ENCODE results near the gene SRRM5. TPM values are rescaled to one million over a fixed set of nuclear protein-coding genes. Genes with fewer than 3 reads are reported as not detected.
A peak's percentile ranks its signal among the peaks of the same experiment; 100 is the strongest.

The SRRM5 gene
- total and polyA plus RNA-seq, 2 of the 4 experiments (the other 2 are of a cell fraction): 0.10 TPM; not detected in 1

DNA sequence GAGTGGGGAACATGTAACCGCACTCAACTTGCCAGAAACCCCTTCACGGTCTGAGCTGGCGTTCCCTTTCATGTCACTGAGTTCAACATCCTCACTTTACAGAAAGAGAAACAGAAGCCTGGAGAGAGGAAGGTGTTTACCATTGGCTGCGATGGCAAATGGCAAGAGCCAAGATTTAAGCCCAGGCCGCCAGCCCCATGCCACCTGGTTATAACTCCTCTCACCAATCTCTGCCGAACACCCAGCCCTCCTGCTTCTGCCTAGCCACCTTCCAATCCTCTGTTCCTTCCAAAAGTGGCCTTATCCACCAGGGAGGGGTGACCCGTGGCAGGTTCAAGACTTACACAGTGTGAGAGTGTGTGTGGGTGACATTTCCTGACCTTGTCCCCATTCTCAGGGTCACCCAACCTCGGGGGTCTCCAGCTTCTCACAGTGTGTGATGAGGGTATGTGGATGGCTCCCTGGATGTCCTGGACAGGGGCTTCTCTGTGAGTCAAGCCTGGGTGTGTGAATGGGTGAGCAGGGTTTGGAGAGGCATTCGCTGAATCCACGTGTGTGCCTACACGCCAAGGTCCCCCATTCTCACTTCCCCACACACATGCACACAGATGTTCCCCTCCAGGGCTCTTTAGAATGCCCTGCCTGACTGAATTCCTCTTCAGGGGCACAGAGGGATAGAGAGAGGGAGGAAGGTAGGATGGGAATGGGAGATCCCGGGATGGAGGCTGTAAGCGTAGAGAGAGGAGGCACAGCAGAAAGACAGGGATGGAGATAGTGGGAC is 26.5 kb downstream of the SRRM5 start:
- no peak overlapping the region for H3K4ac ChIP-seq (ENCODE audit: low read depth, low read length)
- no peak overlapping the region for H3K27ac ChIP-seq (ENCODE audit: insufficient read depth, low read length)
- no peaks in the 10 kb centered on the region for H4K20me1 ChIP-seq (ENCODE audit: insufficient read depth, low read length)
- H2AK5ac ChIP-seq (ENCODE audit: low read depth, low read length): no peak overlapping the region
- BruUV-seq (replicated peaks): no TSS peak
- H3K9me3 ChIP-seq (ENCODE audit: control insufficient read depth, insufficient read depth, low read length): no peaks in the 10 kb centered on the region
- intact Hi-C loops (cut with micrococcal nuclease) (no loop called here), dilution Hi-C loops (cut with HindIII; ENCODE audit: low sequenced_read_pairs, unreplicated experiment) (no loop called here), in situ Hi-C loops (cut with MboI; ENCODE audit: low sequenced_read_pairs) (no loop called here)
- no peaks in the 10 kb centered on the region for H3K79me1 ChIP-seq (ENCODE audit: low read depth in 1 of 2, low read length in 2 of 2)
- no peak overlapping the region for H3K9ac ChIP-seq (ENCODE audit: low read depth, low read length)
- 52% methylated on average over 2 of the region's 13 CpGs; no CpG with 5 or more reads in 1 of the 2 experiments for WGBS, 2 experiments (ENCODE audit: extremely low coverage in 2 of 2, insufficient read length in 1 of 2)
- no peak for ATAC-seq (ENCODE audit: low read depth)
- no peak overlapping the region for H4K5ac ChIP-seq (ENCODE audit: low read depth, low read length)
- H4K8ac ChIP-seq (ENCODE audit: low read depth in 2 of 2, low read length in 2 of 2): no peak overlapping the region
- no peak overlapping the region for H2BK15ac ChIP-seq (ENCODE audit: low read depth, low read length)
- peak overlapping the region; percentile 66 for H2AK9ac ChIP-seq (replicated peaks; ENCODE audit: low read depth, low read length, poor library complexity)
- H3K27me3 ChIP-seq (ENCODE audit: control insufficient read depth, insufficient read depth, low read length): peaks cover 36% of the 10 kb centered on the region
- TF ChIP-seq, protein P1, sequence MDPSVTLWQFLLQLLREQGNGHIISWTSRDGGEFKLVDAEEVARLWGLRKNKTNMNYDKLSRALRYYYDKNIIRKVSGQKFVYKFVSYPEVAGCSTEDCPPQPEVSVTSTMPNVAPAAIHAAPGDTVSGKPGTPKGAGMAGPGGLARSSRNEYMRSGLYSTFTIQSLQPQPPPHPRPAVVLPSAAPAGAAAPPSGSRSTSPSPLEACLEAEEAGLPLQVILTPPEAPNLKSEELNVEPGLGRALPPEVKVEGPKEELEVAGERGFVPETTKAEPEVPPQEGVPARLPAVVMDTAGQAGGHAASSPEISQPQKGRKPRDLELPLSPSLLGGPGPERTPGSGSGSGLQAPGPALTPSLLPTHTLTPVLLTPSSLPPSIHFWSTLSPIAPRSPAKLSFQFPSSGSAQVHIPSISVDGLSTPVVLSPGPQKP (IDR thresholded peaks at IDR 0.05; ENCODE audit: borderline replicate concordance, low read depth, low read length): no peak
- TF ChIP-seq, protein P2, sequence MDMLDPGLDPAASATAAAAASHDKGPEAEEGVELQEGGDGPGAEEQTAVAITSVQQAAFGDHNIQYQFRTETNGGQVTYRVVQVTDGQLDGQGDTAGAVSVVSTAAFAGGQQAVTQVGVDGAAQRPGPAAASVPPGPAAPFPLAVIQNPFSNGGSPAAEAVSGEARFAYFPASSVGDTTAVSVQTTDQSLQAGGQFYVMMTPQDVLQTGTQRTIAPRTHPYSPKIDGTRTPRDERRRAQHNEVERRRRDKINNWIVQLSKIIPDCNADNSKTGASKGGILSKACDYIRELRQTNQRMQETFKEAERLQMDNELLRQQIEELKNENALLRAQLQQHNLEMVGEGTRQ (IDR thresholded peaks at IDR 0.05; ENCODE audit: low read depth, low read length): no peak
- TF ChIP-seq, protein P3, sequence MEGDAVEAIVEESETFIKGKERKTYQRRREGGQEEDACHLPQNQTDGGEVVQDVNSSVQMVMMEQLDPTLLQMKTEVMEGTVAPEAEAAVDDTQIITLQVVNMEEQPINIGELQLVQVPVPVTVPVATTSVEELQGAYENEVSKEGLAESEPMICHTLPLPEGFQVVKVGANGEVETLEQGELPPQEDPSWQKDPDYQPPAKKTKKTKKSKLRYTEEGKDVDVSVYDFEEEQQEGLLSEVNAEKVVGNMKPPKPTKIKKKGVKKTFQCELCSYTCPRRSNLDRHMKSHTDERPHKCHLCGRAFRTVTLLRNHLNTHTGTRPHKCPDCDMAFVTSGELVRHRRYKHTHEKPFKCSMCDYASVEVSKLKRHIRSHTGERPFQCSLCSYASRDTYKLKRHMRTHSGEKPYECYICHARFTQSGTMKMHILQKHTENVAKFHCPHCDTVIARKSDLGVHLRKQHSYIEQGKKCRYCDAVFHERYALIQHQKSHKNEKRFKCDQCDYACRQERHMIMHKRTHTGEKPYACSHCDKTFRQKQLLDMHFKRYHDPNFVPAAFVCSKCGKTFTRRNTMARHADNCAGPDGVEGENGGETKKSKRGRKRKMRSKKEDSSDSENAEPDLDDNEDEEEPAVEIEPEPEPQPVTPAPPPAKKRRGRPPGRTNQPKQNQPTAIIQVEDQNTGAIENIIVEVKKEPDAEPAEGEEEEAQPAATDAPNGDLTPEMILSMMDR (conservative IDR thresholded peaks at IDR 0.05; ENCODE audit: low read depth, low read length): no peak
- no peak for TF ChIP-seq BHLHE40 (IDR thresholded peaks at IDR 0.05; ENCODE audit: low read depth, low read length)
- no peak for TF ChIP-seq POLR2A (IDR thresholded peaks at IDR 0.05; ENCODE audit: low read depth, low read length)
- no peak for TF ChIP-seq CEBPB (IDR thresholded peaks at IDR 0.05; ENCODE audit: low read depth, low read length)
- TF ChIP-seq MAZ (IDR thresholded peaks at IDR 0.05; ENCODE audit: borderline replicate concordance, low read depth, low read length): no peak
- no peak for TF ChIP-seq CHD1 (IDR thresholded peaks at IDR 0.05; ENCODE audit: low read depth, low read length)
- no peak for TF ChIP-seq RCOR1 (IDR thresholded peaks at IDR 0.05; ENCODE audit: insufficient replicate concordance, low read length)
- TF ChIP-seq MXI1 (IDR thresholded peaks at IDR 0.05; ENCODE audit: borderline replicate concordance, low read depth, low read length): no peak
- no peak for TF ChIP-seq FOS (IDR thresholded peaks at IDR 0.05; ENCODE audit: low read depth, low read length)
- no peak for TF ChIP-seq RAD21 (IDR thresholded peaks at IDR 0.05; ENCODE audit: low read length)
- no peak for TF ChIP-seq MAFK (IDR thresholded peaks at IDR 0.05; ENCODE audit: low read depth, low read length)
- no peak for TF ChIP-seq NFE2L2 (IDR thresholded peaks at IDR 0.05; ENCODE audit: low read depth, low read length)
- TF ChIP-seq SMC3 (IDR thresholded peaks at IDR 0.05; ENCODE audit: low read depth, low read length): no peak
- TF ChIP-seq RFX5 (IDR thresholded peaks at IDR 0.05; ENCODE audit: low read depth, low read length): no peak
- H2BK20ac ChIP-seq (ENCODE audit: low read depth, low read length): no peak overlapping the region
- no peak overlapping the region for H3K14ac ChIP-seq (replicated peaks; ENCODE audit: low read depth, low read length)
- DNase-seq: no peak
- ChIA-PET POLR2A (ENCODE audit: unreplicated experiment) (no interaction called here), CTCF (no interaction called here)
- no peak overlapping the region for H4K91ac ChIP-seq (ENCODE audit: insufficient read depth, low read depth, low read length)
- H3K4me1 ChIP-seq (ENCODE audit: control insufficient read depth, insufficient read depth, low read length): peaks cover 9% of the 10 kb centered on the region
- no peak overlapping the region for H2AFZ ChIP-seq (replicated peaks; ENCODE audit: low read length, poor library complexity)
- no peak overlapping the region for H2BK120ac ChIP-seq (ENCODE audit: low read depth, low read length)
- H3K56ac ChIP-seq (ENCODE audit: extremely low read depth, insufficient read depth, low read length): no peak overlapping the region
- H3K4me2 ChIP-seq (ENCODE audit: low read depth, low read length): no peak overlapping the region
- H3K9me1 ChIP-seq (ENCODE audit: insufficient read depth, low read length): no peaks in the 10 kb centered on the region
- peak overlapping the region; percentile 11; the same call in 1 of the 2 replicates for H3K23ac ChIP-seq (ENCODE audit: low read depth, low read length)
- H3K36me3 ChIP-seq (ENCODE audit: control insufficient read depth, insufficient read depth, low read length): no peaks in the 10 kb centered on the region
- no peak overlapping the region for H2BK5ac ChIP-seq (ENCODE audit: low read depth, low read length, poor library complexity, severe bottlenecking)
- no peak overlapping the region for H3K4me3 ChIP-seq (ENCODE audit: insufficient read depth, low read depth, low read length)
- H3K18ac ChIP-seq (ENCODE audit: low read depth, low read length): no peak overlapping the region
